GM12864 (cell line): ENCODE data around the gene LIM2.

ENCODE experiments used
- DNase-seq: peaks from one replicate; pipeline ENCODE4 v3.0.0-alpha.2; 2011; ENCODE audit warnings: low read depth
- H3K4me3 ChIP-seq: 2 replicates; pipeline ENCODE4 v1.5.1; 2011; ENCODE audit warnings: mild to moderate bottlenecking, low read depth, low read length, control low read depth
- TF ChIP-seq, protein P1 (sequence below): IDR thresholded peaks from 2 replicates; pipeline ENCODE4 v1.5.1; 2011; ENCODE audit warnings: low read depth, mild to moderate bottlenecking, moderate library complexity, low read length, control low read depth, inconsistent platforms; ENCODE audit errors: missing control alignments

Gene LIM2

DNA sequence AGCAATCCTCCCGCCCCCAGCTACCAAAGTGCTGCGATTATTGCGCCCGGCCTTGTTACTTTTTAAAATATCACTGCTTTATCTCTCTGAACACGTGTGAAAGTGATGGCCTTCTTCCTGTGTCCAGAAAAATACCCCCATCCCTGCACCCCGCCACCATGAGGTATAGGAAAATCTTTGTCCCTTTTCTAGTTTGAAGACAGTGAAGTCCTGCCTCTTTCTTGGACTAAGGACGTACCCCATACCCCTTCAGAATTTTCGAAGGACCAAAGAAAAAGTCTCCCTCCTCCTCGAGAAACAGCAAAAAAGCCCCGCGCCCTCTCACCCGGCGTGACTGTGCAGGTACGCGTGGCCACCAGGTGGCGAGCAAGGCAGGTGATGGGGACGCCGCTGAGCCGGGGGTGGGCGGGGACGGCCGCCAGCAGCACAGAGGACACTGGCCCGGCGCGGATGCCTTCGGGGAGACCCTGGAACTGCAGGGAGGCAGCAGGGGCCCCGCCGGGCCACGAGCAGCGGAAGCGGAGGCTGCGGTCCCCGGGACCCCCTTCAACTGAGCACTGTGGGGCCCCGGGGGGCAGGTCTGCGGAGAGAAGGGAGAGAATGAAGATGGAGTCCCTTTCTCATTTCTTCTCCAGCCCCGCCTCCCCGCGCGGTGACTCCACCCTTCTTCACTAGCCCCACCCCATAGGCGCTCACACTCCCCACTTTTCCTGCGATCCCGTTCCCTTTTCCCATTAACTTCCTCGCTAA, 49.0 kb downstream of the LIM2 start:
- DNase-seq = no peak
- peak overlapping the region; percentile 77 for H3K4me3 ChIP-seq
- TF ChIP-seq, protein P1, sequence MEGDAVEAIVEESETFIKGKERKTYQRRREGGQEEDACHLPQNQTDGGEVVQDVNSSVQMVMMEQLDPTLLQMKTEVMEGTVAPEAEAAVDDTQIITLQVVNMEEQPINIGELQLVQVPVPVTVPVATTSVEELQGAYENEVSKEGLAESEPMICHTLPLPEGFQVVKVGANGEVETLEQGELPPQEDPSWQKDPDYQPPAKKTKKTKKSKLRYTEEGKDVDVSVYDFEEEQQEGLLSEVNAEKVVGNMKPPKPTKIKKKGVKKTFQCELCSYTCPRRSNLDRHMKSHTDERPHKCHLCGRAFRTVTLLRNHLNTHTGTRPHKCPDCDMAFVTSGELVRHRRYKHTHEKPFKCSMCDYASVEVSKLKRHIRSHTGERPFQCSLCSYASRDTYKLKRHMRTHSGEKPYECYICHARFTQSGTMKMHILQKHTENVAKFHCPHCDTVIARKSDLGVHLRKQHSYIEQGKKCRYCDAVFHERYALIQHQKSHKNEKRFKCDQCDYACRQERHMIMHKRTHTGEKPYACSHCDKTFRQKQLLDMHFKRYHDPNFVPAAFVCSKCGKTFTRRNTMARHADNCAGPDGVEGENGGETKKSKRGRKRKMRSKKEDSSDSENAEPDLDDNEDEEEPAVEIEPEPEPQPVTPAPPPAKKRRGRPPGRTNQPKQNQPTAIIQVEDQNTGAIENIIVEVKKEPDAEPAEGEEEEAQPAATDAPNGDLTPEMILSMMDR = peak; percentile 80

DNA sequence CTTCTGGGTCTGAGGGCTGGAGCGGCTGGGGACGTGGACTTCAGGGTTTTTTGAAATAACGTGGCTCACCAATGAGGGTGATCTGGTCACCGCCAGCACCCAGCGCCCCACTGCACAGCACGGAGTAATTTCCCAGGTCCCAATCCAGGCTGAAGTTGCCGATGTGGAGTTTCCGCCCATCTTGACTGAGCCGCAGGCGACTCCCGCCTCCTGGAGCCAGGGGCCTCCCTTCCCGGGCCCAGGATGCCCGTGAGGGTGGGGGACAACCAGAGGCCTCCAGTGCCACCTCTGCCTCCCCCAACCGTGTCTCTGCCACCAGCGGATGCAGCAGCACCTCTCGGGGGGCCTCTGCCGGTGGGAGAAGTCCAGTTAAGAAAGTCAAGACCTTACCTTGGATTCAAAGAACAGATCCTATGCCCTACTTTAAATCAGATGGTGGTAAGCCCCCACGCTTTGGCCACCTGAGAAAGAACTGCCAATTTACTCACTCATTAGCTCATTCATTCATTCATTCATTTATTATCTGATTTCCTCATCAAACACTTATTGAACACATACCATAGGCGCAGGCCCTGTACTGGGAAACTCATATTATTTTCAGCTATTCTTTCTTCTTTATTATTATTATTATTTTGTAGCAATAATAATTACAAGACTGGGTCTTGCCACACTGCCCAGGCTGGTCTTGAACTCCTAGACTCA, 49.8 kb downstream of the LIM2 start:
- no peak overlapping the region for H3K4me3 ChIP-seq
- DNase-seq = no peak
- TF ChIP-seq, protein P1 = no peak

DNA sequence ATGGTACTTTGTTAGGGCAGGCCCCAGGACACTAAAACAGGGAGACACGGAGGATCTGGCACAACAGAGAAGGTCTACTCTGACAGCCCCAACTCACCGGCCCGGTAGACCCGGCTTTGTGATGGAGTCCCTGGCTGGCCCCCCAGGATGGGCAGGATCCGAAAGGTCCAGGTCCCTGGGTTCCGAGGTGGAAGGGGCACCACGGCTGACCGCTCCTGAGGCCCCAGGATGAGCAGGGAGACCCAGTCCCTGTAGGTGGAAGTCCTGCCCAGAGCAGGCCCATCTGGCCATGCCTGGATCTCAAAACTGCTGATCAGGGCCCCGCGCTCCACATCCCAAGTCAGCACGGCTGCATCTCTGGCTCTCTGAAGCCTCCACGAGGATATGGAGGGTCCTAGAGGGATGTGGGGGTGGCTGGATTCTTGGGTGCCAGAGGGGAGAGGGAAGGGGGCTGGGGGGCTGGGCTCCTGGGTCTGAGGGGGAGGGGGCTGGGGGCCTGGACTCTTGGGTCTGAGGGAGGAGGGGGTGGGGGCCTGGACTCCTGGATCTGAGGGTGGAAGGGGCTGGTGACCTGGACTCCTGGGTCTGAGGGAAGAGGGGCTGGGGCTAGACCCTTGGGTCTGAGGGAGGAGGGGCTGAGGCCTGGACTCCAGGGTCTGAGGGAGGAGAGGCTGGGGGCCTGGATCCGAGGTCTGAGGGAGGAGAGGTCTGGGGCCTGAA, 50.5 kb downstream of the LIM2 start:
- H3K4me3 ChIP-seq = no peak overlapping the region
- DNase-seq = no peak
- TF ChIP-seq, protein P1 = no peak

DNA sequence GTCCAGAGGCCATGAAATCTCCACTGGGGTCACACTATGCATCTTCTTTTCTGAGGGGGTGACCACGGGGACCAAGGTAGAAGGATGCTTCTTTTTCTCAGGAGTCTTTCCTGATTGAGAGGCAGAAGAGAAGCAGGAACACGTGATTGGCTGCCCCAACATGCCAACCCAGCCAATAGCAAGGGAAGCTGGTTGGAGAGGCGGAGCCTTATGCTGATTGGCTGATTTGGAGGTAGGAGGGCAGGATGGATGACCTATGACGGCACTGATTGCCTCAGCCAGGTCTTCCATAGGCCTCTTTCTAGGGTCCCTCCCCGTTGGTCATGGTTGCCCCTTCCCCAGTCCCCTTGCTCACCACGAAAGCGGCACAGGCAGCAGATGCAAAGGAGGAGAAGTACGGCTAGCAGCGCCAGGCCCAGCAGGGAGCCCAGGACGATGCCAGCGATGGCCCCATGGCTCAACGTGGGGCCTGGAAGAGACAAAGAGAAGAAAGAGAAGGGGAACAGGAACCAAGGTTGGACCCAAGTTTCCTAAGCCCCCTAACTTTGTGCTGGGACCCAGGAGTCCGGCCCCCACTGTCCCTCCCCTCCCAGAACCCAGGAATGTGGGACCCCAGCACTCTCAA, 53.8 kb downstream of the LIM2 start:
- TF ChIP-seq, protein P1 = no peak
- no peak for DNase-seq
- no peak overlapping the region for H3K4me3 ChIP-seq

DNA sequence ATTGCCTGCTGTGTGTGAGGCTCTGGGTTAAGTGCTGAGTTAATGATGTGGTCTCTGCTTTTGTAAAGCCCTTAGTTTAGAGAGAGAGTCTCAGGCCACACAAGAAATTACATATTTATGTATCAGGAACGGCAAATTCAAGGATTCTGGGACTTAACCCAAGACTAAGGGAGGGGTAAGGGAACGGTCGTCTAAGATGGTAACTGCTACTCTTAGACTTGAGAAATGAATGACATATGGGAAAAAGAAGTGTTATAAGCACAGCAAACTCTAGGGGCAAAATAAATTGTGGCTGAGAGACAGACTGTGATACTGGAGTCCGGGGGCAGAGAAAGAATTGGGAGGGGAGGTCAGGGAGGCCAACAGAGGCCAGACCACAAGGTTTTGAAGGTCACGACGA, 56.1 kb downstream of the LIM2 start:
- no peak for DNase-seq
- H3K4me3 ChIP-seq = no peak overlapping the region
- TF ChIP-seq, protein P1 = no peak

DNA sequence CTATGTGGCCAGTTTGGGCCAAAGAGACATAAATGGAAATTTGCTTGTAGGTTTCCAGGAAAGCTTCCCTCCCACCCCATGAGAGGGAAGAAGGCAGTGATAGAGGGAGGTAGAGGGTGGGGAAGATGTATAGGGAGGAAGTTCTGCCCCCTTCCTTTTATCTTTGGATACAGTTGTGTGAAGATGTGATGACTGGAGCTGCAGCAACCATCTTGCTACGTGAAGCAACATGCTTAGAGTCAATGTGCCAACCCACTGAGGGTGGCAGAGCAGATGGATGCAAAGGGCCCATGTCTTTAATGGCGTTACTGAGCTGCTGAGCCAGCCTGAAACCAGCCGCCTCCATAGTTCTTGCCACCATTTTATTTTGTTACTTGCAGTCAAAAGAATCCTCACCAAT, 56.6 kb downstream of the LIM2 start:
- no peak for DNase-seq
- no peak overlapping the region for H3K4me3 ChIP-seq
- TF ChIP-seq, protein P1 = no peak
